ENCODE results near the gene INPP4B. TPM values are rescaled to one million over a fixed set of nuclear protein-coding genes. Genes with fewer than 3 reads are reported as not detected.

Gene INPP4B
- polyA plus RNA-seq, 1 of the 3 experiments (the other 2 are of a cell fraction), result 0.08 TPM

- no peaks in the 10 kb centered on the region for H3K36me3 ChIP-seq (replicated peaks in 1 of 2; ENCODE audit: control insufficient read depth in 1 of 2, insufficient read depth in 2 of 2, low read length in 1 of 2)
- H3F3A ChIP-seq (replicated peaks; ENCODE audit: insufficient read depth), result no peaks in the 10 kb centered on the region
- H3K9ac ChIP-seq, result no peak overlapping the region
- H2AFZ ChIP-seq (ENCODE audit: low read depth), result no peak overlapping the region
- no peaks in the 10 kb centered on the region for H3K4me1 ChIP-seq (ENCODE audit: control insufficient read depth in 1 of 2, insufficient read depth in 2 of 2, low read depth in 1 of 2, low read length in 1 of 2)
- ChIA-PET POLR2A (no interaction called here), CTCF (no interaction called here)
- H3K9me3 ChIP-seq, result no peaks in the 10 kb centered on the region
- H3K4me3 ChIP-seq (ENCODE audit: low read depth in 2 of 2, low read length in 1 of 2), result no peak overlapping the region
- H4K20me1 ChIP-seq (ENCODE audit: insufficient read depth), result no peaks in the 10 kb centered on the region
- no peak for DNase-seq
- no peaks in the 10 kb centered on the region for H3K9me2 ChIP-seq
- H3K27me3 ChIP-seq (ENCODE audit: insufficient read depth), result no peaks in the 10 kb centered on the region
- H3K27ac ChIP-seq (ENCODE audit: low read depth in 2 of 2, low read length in 1 of 2), result no peak overlapping the region
- no peaks in the 10 kb centered on the region for H3K79me2 ChIP-seq (ENCODE audit: insufficient read depth)
- 84% methylated on average over 2 of the region's 2 CpGs for WGBS (ENCODE audit: low lambda C conversion rate)
- TF ChIP-seq IRF3 (IDR thresholded peaks at IDR 0.05; ENCODE audit: low read depth, low read length) (no peak), TEAD4 (IDR thresholded peaks at IDR 0.05; ENCODE audit: borderline replicate concordance, insufficient read depth) (no peak), CHD2 (IDR thresholded peaks at IDR 0.05; ENCODE audit: low read length, partially characterized antibody) (no peak), EZH2phosphoT487 (IDR thresholded peaks at IDR 0.05; ENCODE audit: borderline replicate concordance, low read depth) (no peak), JUND (IDR thresholded peaks at IDR 0.05) (no peak), MEF2A (IDR thresholded peaks at IDR 0.05; ENCODE audit: borderline replicate concordance, low read depth) (no peak), RFX5 (IDR thresholded peaks at IDR 0.05; ENCODE audit: low read length) (no peak), GABPA (IDR thresholded peaks at IDR 0.05; ENCODE audit: low read depth) (no peak), USF2 (IDR thresholded peaks at IDR 0.05; ENCODE audit: borderline replicate concordance, low read depth, low read length) (no peak), RAD21 (IDR thresholded peaks at IDR 0.05; ENCODE audit: low read length) (no peak), RCOR1 (IDR thresholded peaks at IDR 0.05; ENCODE audit: low read length) (no peak), GATA2 (CRISPR knock-in tag; IDR thresholded peaks at IDR 0.05) (no peak), FOSL2 (IDR thresholded peaks at IDR 0.05; ENCODE audit: borderline replicate concordance, low read depth) (no peak), MXI1 (IDR thresholded peaks at IDR 0.05; ENCODE audit: low read depth, low read length) (no peak), REST (IDR thresholded peaks at IDR 0.05; ENCODE audit: low read depth, low read length) (no peak)
- no peak overlapping the region for H3K4me2 ChIP-seq
These were observed 685.6 kb downstream of the INPP4B start for GRCh38 chr4:142160509-142160908.
